Fibroblast of lung (primary cell): ENCODE measurements around the gene NEURL1.

Experiments used
- CTCF ChIP-seq, 2 donors: IDR thresholded peaks in 1 of 2; conservative IDR thresholded peaks in 1 of 2; 1 replicate in 1 of 2; 2 replicates in 1 of 2; pipeline ENCODE4 v1.5.1; 2011 to 2012; ENCODE audit warnings: low read length in 2 of 2, control low read depth in 1 of 2, inconsistent platforms in 1 of 2, low read depth in 1 of 2, mild to moderate bottlenecking in 1 of 2
- EZH2 ChIP-seq: IDR thresholded peaks from 2 replicates; pipeline ENCODE4 v1.5.1; 2012; ENCODE audit warnings: low read length, control low read depth, mild to moderate bottlenecking; ENCODE audit errors: missing control alignments

- TF ChIP-seq CTCF (conservative IDR thresholded peaks at IDR 0.05 in 1 of 2, IDR thresholded peaks at IDR 0.05 in 1 of 2; ENCODE audit: low read depth in 1 of 2, low read length in 2 of 2) (no peak), EZH2 (no peak)
Measured at GRCh38 chr10:103454026-103454425, 39.5 kb upstream of the NEURL1 start.
